C4-2B (cell line): ENCODE data around the gene SLC25A28.

Source experiments
- ZFX ChIP-seq: fragments of 450-650 bp; IDR thresholded peaks from 2 replicates; pipeline ENCODE4 v1.6.1; 2017
- TF ChIP-seq, protein P1 (sequence below): fragments of 450-650 bp; conservative IDR thresholded peaks from 2 replicates; pipeline ENCODE4 v1.5.1; 2017; ENCODE audit warnings: mild to moderate bottlenecking

DNA sequence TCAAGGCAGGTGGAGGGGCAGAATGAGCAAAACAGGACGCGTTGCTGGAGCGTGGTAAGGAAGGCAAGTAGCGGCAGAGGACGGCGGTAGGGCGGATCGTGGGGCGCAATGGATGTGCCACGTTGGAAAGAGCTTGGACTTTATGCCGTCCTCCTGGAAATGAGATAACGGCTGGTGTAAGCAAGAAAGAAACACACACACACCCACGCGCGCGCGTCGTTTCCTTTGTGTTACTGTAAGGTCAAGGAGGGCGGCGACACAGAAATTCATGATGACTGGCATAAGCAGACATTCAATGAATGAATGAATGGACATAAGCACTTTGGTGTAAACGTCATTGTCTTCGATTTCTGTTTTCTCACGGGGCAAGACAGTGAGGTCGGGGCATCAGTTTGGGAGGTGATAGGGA, 38.4 kb upstream of the SLC25A28 start:
- TF ChIP-seq, protein P1, sequence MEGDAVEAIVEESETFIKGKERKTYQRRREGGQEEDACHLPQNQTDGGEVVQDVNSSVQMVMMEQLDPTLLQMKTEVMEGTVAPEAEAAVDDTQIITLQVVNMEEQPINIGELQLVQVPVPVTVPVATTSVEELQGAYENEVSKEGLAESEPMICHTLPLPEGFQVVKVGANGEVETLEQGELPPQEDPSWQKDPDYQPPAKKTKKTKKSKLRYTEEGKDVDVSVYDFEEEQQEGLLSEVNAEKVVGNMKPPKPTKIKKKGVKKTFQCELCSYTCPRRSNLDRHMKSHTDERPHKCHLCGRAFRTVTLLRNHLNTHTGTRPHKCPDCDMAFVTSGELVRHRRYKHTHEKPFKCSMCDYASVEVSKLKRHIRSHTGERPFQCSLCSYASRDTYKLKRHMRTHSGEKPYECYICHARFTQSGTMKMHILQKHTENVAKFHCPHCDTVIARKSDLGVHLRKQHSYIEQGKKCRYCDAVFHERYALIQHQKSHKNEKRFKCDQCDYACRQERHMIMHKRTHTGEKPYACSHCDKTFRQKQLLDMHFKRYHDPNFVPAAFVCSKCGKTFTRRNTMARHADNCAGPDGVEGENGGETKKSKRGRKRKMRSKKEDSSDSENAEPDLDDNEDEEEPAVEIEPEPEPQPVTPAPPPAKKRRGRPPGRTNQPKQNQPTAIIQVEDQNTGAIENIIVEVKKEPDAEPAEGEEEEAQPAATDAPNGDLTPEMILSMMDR, result no peak
- TF ChIP-seq ZFX, result no peak
